H1 (cell line): Measurements from ENCODE around the gene DDIAS. TPM values are rescaled to one million over a fixed set of nuclear protein-coding genes. Genes with fewer than 3 reads are reported as not detected.

Source experiments
- HDAC2 ChIP-seq, 2 experiments: fragments of 300-600 bp in 1 of 2; sonication (generic) in 1 of 2; IDR thresholded peaks; 2 replicates each; pipeline ENCODE4 v1.6.1; 2011 to 2012; ENCODE audit warnings: low read depth in 2 of 2, low read length in 2 of 2, mild to moderate bottlenecking in 2 of 2, moderate library complexity in 2 of 2, borderline replicate concordance in 1 of 2, inconsistent platforms in 1 of 2
- MAFK ChIP-seq: IDR thresholded peaks from 2 replicates; pipeline ENCODE4 v1.6.1; 2012; ENCODE audit warnings: low read depth, mild to moderate bottlenecking, improper control_type of control experiment, low read length
- RXRA ChIP-seq: IDR thresholded peaks from 2 replicates; pipeline ENCODE4 v1.6.1; 2011; ENCODE audit warnings: low read depth, mild to moderate bottlenecking, low read length, moderate library complexity; ENCODE audit not compliant: insufficient read depth
- TCF12 ChIP-seq: IDR thresholded peaks from 2 replicates; pipeline ENCODE4 v1.6.1; 2011; ENCODE audit warnings: low read depth, mild to moderate bottlenecking, low read length
- polyA plus RNA-seq, 7 experiments: library from polyadenylated mRNA; depleted of rRNA in 3 of 7; stranded (reverse) in 5 of 7; unstranded in 2 of 7; fragments of >200 nt in 5 of 7; fragments of 200-250 nt in 2 of 7; gene quantifications; 1 replicate in 5 of 7; 2 replicates in 1 of 7; 4 replicates in 1 of 7; pipeline versions ENCODE4 v1.2.1 to v1.2.3, GENCODE V29; 2011 to 2013; ENCODE audit warnings: missing spikeins in 2 of 7, mixed read lengths in 2 of 7
- total RNA-seq: library from RNA; stranded (reverse); fragmentation: NEBNext Ultra II Directional; extraction: Animal tissue kit (Norgen Biotek cat#: 25700); gene quantifications from 2 replicates; pipeline ENCODE4 v1.2.1, GENCODE V29; 2021

The DDIAS gene
- total and polyA plus RNA-seq, 2 of the 8 experiments (the other 6 are each of a cell fraction or from before 2014, with no cell fraction given) = 11.6 to 25.7 TPM

GRCh38 chr11:82862379-82862778, 39.2 kb upstream of the DDIAS start (continued):
- TF ChIP-seq HDAC2 (IDR thresholded peaks at IDR 0.05; ENCODE audit: borderline replicate concordance in 1 of 2, low read depth in 2 of 2, low read length in 2 of 2) (no peak), RXRA (no peak), MAFK (no peak), TCF12 (no peak)
